Measurements from ENCODE around the gene GALR2.

GRCh38 chr17:76125391-76125675 lies 50.8 kb downstream of the GALR2 start:
- TF ChIP-seq FOXK2 (IDR thresholded peaks at IDR 0.05) (no peak), TARDBP (IDR thresholded peaks at IDR 0.05) (no peak), ELF4 (IDR thresholded peaks at IDR 0.05) (no peak), SUZ12 (IDR thresholded peaks at IDR 0.05) (no peak), HDGF (IDR thresholded peaks at IDR 0.05; ENCODE audit: borderline replicate concordance) (no peak), SP1 (IDR thresholded peaks at IDR 0.05) (no peak)

Data from HEK293T (cell line).